Activated T-cell treated with anti-CD3 and anti-CD28 coated beads for 4 hours (primary cell): ENCODE results near the gene ZNF664.

Experiments used
- DNase-seq: peaks from one replicate; pipeline ENCODE4 v3.0.0-alpha.2; 2020

The ZNF664 gene

DNA sequence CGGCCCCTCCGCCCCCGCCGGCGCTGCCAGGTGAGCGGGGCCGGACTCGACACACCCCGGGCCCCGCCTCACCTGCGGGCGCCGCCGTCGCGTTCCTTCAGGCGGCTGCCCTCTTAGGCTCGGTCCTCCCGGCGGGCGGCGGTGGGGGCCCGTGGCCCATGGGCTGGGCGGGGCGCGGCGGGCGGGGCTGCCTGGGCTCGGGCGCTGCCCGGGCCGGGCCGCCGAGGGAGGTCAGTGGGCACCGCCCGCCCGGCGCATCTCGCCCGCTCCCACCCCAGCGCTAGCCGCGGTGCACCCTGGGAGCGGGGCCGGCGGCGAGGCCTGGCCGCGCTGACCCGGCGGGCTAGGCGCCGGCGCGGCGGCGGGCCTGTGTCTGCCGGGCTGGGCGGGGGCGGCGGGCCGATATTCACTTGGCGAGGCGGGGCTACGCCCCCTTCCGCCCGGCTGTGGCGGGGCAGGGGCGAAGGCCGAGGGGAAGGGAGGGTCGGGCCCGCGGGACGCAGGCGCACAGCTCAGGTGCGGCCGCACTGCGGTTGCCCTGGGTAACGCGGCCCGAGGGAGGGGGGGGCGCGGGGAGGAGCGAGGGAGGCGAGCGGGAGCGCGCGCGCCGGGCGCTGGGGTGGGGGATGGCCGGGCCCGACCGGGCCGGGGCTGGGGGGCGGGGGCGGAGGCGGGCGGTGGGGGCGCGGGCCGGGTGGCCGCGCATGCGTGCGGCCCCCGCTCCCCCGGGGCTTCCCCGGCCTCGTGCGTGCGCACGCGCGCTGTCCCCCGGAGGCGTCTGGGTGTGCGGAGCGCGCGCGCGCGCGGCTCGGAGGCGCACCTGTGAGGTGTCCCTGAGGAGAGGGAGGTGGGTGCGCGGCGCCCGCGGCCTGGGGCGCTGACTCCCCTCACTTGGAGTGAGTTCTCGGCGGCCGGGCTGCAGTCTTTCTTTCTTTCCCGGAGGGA lies at the start of gene ZNF664, which contains the start of gene CCDC92:
Gene ZNF664, plus strand, starts transcription at position 759 of the 945 bp plus-strand sequence. CDS start 38,930 bp downstream, outside the sequence.
Gene CCDC92, minus strand, starts transcription at position 375 of the 945 bp plus-strand sequence. CDS start 28,526 bp downstream, outside the sequence.
- DNase-seq: peak; percentile 95

DNA sequence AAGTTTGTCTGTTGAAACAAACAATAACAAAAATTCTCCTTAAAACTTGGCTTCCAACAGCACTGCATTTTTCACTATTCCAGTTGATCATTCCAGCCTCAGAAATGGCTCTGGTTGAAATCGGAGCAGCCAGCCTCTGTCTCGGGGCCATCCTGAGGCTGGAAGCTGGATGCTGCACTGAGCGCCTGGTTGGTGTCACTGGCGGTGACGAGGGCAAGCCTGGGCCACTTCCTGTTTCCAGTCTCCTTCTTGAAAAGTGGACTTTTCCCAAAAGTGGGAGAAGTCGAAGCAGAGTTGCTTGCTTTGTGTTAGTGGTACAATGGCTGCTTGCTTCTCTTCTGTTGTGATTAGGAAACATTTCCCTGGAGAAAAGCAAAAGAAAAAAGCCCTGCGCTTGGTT lies 49.1 kb upstream of the ZNF664 start:
- no peak for DNase-seq

DNA sequence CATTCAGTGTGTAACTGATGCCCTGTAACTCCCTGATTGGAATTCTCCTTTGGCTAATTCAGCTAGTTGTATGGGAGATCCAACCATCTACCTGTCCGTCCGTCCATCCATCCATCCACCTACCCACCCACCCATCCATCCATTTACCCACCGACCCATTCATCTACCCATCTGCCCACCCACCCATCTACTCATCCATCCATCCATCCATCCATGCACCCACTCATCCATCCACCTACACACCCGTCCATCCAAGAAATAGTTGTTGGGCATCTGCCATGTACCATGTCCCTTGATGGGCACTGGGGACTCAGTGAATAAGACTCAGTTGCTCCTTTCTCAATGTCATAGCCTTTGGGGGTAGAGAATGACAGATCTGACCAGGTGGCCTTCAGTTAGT lies 48.5 kb upstream of the ZNF664 start:
- DNase-seq: no peak

DNA sequence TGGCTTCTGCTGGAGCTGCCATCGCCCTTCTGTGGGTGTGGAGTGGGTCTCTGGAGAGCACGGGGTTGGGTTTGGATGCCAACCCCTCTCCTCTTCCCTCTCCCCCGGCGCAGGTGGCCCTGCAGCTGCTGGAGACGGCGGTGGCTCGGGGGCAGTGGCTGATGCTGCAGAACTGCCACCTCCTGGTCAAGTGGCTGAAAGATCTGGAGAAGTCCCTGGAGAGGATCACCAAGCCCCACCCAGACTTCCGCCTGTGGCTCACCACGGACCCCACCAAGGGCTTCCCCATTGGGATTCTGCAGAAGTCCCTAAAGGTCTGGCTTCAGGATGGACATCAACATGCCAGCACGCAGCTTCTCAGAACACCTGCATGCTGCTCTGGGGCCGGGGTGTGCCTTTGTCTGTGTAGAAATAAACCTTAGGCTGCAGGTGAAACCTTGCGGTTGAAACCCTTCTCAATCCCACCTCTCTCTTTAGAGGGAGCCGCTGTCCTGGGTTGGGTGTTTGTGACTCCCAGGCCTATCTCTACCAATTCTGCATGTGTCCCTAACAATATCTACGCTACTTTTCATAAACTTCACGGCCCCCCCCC lies 44.6 kb upstream of the ZNF664 start:
- DNase-seq: no peak

DNA sequence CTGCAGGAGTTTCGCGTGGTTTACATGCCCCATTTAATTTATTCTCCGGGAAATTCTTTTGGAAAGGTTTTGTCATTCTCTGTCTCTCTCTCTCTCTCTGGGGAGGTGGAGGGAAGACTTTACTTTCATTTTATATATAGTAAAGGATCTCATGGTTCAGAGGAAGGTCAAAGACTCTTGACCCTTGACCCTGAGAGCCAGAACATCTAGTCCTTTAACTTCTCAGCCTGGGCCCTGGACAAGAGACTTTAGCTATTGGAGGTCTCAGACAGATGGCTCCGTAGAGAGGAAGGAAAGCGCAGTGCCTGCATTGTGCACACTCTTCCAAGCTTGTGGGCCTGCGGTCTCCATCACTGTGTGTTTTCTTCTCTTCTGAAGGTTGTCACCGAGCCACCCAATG lies 44.1 kb upstream of the ZNF664 start:
- no peak for DNase-seq

DNA sequence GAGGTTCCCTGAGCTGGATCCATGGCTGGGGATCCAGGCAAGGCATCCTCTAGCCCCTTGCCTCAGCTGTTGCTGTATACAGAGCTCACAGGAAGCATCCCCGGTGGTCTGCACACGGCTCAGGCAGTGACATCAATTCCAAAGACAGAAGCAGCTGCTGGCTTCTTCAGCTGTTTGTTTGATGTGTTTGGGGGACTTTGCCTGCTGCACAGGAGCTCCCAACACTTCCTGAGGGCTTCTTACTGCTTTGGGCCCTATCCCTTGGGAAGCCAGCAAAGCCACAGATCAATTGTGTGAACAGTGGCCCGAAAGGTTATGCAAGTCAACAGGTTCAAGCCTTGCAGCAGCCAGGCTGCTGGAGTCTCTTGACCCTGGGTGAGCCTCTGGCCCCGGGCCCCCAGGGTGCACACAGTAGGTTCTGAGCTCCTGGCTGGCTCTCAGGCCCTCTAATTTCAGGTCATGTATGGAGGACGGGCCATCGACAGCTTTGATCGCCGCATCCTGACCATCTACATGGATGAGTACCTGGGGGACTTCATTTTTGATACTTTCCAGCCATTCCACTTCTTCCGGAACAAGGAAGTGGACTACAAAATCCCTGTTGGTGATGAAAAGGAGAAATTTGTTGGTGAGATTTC lies 43.0 kb upstream of the ZNF664 start:
- no peak for DNase-seq

DNA sequence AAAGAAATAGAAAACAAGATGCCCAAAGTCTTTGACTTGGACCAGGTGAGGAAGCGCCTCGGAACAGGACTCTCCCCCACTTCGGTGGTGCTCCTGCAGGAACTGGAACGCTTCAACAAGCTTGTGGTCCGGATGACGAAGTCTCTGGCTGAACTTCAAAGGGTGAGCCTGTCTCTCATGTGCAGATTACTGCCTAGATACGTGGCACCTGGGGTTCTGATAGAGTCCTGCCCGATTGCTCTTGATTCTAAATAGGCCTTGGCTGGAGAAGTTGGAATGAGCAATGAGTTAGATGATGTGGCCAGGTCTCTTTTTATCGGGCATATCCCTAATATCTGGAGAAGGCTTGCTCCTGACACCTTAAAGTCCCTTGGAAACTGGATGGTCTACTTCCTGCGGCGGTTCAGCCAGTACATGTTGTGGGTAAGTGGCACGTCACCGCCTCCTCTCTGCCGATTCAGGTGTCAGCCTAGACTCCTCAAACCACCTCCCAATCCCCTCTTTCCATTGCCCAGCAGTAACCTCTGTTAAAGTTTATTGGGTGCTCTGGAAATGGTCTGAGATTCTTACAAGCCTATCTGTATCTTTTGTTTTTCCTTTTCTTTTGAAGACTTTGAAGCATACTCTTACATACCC lies 41.2 kb upstream of the ZNF664 start:
- DNase-seq: no peak

DNA sequence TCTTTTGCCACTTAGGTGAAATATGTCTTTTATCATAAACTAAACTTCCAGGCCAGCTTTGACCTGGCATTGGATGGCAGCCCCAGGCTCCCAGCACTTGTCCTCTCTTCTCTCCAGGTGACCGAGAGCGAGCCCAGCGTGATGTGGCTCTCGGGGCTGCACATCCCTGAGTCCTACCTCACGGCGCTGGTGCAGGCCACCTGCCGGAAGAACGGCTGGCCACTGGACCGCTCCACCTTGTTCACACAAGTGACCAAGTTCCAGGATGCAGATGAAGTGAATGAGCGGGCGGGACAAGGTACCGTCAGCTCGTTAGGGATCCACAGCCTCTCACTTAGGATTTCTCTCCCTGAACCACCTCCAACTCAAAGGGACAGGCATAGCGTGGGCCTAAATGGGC lies 39.8 kb upstream of the ZNF664 start:
- DNase-seq: no peak

DNA sequence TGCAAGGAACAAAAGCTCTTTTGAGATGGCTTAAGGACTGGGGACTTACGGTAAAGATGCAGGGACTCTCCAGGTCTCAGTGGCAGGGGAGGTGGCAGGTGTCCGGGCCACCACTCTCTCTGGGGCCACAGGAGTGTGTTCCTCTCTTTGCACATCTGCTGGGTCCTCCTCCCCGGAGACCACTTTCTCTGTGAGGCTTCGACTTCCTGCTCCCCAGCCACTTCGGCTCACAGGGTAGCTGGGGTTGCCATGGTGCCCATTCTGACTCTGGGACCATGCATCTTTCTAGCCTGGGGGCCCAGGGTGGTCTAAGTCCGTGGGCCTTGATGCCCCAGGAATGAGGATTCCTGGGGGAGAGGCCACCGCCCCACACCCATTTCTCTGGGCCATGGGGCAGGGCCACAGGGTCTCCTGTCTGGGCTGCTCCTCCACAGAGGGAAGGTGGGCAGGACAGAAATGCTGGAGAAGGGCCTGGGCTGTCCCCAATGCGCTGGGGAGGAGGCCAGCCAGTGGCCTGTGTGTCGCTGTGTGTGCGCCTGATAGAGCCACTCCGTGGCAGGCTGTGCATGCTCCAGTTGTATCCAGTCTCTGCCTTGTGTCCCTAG lies 38.9 kb upstream of the ZNF664 start:
- DNase-seq: no peak

DNA sequence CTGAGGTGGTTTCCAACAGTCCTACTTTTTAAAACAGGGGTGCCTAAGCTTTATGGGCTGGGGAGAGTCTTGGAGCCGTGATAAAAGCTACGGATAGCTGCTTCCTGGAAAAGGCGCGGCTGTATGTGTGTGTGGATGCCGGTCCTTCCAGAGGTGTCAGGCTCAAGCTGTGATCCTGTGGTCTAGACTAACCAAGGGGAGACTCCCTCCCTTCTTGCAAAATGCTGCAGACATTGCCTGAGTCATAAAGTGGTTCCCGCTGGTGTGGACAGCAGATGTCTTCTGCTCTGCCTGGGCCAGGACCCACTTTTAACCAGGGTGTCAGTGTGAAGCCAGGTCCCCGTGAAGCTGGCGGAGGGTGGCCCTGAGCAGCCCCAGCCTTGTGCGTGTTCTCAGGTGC lies 38.2 kb upstream of the ZNF664 start:
- DNase-seq: no peak

DNA sequence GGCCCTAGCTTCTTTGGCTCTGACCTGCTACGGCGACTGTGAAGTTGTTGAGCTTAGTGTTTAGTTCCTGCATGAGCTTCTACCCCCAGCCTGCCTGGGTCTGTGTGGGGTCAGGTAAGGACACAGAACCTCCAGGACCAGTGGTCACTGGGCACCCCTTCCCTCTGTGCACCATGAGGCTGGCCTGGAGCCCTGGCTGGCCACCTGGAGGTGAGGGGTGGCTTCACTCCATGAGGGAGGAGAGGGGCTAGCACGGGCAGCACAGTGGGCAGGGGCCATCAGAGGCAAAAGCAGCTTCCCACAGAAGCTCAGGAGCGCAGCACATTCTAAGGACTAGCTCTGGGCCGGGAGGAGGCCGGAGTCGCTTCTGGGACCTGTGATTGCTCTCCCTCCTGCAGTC lies 37.1 kb upstream of the ZNF664 start:
- no peak for DNase-seq

DNA sequence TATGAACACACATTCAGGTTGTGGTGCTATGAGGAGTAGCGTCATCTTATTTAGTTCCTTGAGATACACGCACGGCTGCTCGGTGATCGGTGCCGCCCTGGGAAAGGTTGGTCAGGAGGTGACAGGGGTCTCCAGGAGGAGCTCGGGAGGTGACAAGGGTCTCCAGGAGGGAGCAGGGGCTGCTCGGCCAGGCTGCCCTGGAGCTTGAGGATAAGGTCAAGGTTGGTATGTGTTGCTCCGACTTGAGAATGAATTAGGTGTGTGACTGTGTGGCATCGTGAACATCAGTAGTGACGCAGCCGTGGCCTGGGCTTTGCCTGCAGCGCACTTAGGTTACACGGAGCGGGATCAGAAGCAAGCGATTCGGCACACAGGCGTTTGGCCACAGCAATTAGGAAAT lies 36.5 kb upstream of the ZNF664 start:
- no peak for DNase-seq

DNA sequence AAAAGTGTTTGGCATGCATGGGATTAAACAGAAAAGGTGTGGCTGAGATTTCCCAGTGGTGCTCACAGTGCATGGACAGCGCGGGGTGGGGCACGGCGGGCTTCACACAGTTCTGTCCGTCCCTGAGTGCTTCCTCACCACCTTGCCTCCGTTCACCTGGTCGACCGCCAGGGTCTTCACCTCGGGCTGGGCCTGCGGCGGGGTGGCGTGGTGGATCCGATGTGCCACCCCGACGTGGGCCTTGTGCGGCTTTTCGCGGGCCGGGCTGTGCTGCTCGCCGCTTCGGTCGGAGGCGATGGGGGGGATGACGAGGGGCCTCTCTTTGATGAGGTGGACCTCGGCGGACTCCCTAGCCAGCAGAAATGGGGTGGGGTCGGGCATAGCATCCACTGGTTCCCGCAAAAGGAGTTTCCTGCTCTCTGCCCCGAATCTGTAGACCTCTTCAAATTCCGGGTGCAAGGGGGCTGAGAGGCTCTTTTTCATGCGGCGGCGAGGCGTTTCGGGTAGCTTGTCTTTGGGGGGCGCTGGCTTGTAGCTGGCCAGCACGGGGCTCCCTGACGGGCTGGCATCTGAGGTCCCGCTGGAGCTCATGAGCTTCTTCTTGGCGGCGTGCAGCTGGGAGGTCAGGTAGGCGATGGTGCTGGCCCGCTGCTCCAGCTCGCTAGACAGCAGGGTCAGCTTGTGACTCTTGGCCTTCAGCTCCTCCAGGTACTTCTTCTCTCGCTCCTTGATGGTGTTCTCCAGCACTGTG lies 35.9 kb upstream of the ZNF664 start:
- DNase-seq: no peak

DNA sequence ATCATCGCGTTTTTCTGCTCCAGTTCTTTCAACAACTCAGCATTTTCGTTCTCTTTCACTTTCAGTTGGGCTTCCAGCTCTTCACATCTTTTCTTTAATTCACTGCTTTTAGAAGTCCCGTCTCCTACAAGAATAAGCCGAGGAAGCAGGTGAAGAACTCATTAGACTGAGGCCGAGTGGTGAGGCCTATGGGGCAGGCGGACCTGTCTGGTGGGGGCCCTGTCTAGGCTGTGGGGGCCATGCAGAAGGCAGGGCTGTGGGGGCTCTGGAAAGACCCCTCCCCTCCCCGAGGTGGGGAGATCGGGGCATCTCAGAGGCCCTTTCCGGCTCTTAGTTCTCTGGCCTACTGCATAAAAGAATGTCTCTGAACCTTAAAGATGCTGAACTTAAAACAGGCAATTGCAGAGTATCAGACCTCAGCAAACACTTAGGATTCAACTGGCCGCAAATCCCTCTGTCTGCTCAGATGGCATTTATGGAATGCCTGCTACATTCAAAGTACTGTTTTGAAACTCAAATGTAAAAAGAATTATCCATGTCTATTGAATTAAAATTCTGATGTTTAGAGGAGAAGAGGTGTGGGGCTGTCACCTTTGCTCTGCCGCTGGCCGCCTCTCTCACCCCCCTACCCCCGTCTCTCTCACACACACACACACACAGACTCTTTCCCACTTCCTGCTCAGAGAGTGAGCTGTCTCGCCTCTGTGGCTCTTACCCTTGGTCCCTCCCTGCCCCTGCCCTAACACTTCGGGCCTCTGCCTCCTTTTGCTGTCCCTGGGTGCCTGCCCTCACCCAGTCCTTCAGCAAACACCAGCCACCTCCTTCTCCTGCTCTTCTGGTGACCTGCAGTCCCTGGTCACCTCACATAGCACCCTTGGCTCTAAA lies 35.1 kb upstream of the ZNF664 start:
- DNase-seq: peak; percentile 17

DNA sequence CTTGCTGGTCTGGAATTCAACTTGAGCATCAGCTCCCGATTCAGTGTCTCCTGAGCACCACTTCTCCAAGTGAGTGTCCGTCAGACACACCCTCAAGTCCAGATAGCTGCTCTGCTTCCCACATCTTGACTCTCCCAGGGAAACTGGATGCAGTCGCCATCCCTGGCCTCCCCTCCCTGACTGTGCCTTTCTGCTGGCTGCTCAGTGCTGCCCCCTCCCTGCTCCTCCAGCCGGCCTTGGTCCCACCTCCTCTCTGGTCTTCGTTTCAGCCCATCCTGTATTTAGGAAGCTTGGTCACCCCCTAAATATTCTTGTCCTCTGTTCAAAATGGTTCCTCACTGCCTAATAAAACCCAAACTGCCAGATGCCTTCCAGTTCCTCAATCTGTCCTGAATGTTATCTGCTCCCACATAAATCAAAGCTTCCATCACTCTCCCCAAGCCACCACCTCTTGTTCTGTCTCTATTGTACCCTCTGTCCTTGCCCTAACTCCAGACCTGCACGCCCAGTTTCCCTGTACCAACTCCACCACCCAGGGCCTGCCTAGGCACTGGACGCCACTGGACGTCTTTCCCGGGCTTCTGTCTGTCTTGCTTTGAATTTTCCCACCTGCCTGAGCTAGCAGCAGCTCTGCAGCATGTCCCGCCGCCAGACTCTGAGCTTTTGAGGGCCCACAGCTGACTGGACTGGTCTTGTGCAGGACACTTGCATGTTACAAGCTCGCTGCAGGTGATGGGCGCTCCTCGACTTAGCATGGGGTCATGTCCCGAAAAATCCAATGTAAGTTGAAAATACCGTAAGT lies 34.1 kb upstream of the ZNF664 start:
- no peak for DNase-seq

DNA sequence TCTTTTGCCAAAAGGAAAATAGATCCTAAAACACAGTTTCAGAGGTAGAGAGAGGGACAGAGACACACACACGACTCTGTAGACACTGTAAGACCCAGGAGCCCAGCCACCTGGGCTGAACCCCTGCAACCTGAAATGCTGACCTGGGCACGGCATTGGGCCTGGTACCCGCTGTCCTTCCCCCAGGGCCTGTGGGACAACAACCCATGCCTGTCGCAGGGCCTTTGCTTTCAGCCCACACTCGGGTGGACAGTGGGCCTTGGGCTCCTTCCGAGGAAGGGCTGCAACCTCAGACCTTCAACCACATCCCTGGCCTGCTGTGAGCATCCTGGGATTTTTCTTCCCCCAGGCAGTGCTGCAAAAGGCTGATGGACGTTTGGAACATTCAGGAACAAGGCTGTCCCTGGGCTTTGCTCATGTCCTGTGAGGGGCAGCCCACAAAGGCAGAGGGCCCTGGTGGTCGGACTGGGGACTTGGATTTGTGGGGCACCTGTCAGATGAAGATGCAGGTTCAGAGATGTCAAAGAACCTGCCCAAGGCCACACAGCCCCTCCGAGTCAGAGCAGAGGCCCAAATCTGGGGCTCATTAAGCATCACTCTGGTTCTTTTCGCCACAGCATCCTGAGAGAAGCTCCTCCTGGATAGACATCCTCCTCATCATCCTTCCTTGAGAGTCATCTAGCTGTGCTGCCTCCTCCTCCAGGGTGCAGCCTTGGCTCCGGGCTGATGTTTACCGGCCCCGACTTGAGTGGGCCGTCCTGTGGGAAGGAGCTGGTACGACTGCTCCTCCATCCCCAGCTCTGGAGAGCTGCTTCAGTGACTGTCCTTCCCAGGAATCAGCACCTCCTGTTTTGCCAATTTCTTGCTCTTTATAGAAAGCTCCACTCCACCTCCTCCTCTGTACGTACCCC lies 33.0 kb upstream of the ZNF664 start:
- DNase-seq: no peak

DNA sequence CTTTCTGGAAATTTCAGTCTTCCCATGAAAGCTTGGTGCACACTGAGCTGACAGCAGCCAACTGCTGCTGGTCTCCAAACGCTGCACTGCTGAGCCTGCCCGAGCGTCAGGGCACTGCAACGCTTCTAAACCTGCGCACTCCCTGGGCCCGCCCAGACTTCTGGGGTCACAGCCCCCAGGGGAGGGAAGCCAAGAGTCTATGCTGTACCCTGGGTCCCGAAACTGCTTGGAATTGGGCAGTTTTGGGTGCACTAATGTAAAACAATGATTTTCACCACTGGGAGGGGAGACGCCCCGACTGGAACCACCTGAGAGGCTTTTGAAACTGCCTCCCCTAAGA lies 32.4 kb upstream of the ZNF664 start:
- DNase-seq: no peak

DNA sequence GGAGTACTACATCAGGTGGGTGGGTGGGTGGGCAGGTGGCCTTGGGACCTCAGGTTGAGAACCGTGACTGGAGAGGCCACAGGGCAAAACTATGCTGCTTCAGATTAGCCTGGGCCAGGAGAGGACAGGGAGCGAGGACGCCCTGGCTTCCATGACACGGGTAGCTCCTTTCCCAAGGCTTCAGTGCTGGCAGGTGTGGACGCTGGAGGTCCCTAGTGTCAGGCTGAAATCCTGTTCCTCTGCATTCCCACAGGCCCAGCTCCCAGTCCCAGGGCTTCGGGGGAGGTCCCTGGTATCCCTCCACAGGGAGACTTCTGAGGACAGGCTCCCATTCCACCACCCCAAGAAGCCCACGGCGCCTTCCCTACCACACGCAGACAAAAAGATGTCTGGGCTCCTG lies 32.0 kb upstream of the ZNF664 start:
- DNase-seq: no peak

DNA sequence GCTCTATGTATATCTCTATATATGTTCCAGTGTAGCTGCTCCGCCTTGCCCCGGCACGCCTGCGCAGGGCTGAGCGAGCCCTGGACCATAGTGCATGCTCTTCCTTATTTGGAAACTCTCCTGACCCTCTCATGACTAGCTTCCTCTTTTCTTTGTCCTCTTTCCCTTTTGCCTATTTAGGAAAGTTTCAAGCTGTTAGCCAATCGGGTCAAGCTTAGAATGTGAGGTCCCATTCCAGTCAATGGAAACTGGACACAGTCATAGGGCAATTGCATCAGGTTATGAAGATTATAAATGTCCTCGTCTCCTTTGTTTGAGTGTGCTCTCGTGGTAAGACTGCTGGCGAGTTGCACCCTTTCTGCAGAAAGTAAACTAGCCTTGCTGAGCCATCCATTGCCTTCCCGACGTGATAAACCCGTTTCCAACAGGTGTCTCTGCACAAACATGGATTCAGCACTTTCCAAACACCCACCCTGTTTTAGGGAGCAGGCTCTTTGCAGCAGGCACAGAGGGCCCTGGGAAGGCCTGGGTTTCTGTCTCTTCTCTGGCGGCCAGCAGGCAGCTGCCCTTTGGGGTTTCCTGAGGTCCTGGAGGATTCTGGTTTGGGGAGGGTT lies 31.3 kb upstream of the ZNF664 start:
- DNase-seq: no peak
